Cardiac fibroblast (primary cell): ENCODE results near the gene GEMIN4.
"Not testable (repeated sequence)": the region's sequence is repeated elsewhere in the genome, so short reads cannot be mapped to it uniquely, and the experiment has no call there.

ENCODE experiments used
- DNase-seq, 2 donors: peaks; one replicate each; pipeline versions ENCODE4 v3.0.0 to v3.0.0-alpha.2; 2010; ENCODE audit warnings: low read depth in 2 of 2
- H3K4me3 ChIP-seq, 2 donors: replicated peaks in 1 of 2; 1 replicate in 1 of 2; 2 replicates in 1 of 2; pipeline ENCODE4 v1.5.1; 2011; ENCODE audit warnings: low read depth in 2 of 2, low read length in 2 of 2, mild to moderate bottlenecking in 2 of 2, moderate library complexity in 1 of 2
- TF ChIP-seq, protein P1 (sequence below): IDR thresholded peaks from one replicate; pipeline ENCODE4 v1.5.1; 2011; ENCODE audit warnings: low read depth, mild to moderate bottlenecking, low read length, inconsistent platforms

GEMIN4 gene

GRCh38 chr17:774313-774584, 22.2 kb upstream of the GEMIN4 start:
- TF ChIP-seq, protein P1, sequence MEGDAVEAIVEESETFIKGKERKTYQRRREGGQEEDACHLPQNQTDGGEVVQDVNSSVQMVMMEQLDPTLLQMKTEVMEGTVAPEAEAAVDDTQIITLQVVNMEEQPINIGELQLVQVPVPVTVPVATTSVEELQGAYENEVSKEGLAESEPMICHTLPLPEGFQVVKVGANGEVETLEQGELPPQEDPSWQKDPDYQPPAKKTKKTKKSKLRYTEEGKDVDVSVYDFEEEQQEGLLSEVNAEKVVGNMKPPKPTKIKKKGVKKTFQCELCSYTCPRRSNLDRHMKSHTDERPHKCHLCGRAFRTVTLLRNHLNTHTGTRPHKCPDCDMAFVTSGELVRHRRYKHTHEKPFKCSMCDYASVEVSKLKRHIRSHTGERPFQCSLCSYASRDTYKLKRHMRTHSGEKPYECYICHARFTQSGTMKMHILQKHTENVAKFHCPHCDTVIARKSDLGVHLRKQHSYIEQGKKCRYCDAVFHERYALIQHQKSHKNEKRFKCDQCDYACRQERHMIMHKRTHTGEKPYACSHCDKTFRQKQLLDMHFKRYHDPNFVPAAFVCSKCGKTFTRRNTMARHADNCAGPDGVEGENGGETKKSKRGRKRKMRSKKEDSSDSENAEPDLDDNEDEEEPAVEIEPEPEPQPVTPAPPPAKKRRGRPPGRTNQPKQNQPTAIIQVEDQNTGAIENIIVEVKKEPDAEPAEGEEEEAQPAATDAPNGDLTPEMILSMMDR: no peak
- no peak overlapping the region for H3K4me3 ChIP-seq
- DNase-seq: no peak

- TF ChIP-seq, protein P1: no peak
- no peak overlapping the region for H3K4me3 ChIP-seq
- DNase-seq: no peak
These were observed 21.6 kb upstream of the GEMIN4 start for GRCh38 chr17:773467-774312.

DNA sequence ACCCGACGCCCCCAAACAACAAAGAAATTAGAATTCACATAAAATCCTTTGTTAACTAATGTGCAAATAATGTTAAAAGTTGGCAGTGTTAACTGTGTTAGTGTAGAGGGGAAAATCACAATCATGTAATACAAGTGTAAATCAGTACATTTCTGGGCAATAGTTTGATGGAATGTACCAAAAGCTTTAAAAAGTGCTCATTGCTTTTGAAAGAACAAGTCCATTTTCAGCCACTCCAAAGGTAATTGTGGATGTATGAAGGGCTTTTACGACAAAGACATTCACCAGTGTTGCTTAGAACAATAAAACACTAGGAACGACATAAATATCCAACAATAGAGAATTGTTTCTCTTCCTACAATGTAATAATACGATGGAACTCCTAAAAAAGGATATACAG, 21.0 kb upstream of the GEMIN4 start:
- no peak overlapping the region for H3K4me3 ChIP-seq
- DNase-seq: no peak
- TF ChIP-seq, protein P1: no peak

DNA sequence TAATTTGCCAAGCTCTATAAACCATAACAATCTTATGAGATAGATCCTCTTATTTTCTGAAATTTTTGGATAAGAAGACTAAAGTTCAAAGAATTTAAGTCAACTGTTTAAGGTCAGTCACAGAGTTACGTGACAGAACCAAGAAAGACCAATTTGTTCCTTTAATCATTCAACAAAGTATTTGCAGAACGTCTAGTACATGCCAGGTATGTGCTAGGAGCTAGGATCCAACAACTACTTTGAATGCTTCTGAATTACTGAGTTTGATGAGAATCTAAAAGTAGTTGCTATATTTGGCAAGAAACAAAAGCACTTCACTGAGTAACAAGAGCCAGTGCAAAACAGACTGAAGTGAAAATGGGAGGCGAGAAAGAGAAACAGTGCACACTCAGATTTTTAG, 15.0 kb upstream of the GEMIN4 start:
- TF ChIP-seq, protein P1: no peak
- no peak for DNase-seq
- no peak overlapping the region for H3K4me3 ChIP-seq

- H3K4me3 ChIP-seq: no peak overlapping the region
- DNase-seq: no peak
- TF ChIP-seq, protein P1: no peak
These were observed 8.3 kb upstream of the GEMIN4 start for GRCh38 chr17:760371-760770.

DNA sequence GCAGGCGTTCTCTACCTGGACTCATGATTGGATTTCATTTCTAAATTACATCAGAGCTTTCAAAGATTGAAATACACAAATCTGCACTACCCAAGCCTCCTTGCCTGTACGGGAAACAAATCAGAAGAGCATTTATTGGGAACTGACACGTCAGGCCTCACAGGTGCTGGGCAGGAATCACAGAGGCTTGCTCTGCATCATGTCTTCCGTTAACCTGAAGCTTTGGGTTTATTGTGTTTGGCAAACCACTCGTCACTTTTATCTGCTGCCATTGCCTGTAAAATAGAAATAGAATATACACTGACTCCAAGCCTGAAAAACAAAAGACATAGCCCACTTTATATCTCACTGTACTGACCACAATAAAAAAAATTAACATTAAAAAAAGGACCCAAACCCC, 7.9 kb upstream of the GEMIN4 start:
- no peak overlapping the region for H3K4me3 ChIP-seq
- no peak for DNase-seq
- TF ChIP-seq, protein P1: no peak

- not testable (repeated sequence) for DNase-seq
These were observed 4.0 kb upstream of the GEMIN4 start for GRCh38 chr17:756010-756567.

DNA sequence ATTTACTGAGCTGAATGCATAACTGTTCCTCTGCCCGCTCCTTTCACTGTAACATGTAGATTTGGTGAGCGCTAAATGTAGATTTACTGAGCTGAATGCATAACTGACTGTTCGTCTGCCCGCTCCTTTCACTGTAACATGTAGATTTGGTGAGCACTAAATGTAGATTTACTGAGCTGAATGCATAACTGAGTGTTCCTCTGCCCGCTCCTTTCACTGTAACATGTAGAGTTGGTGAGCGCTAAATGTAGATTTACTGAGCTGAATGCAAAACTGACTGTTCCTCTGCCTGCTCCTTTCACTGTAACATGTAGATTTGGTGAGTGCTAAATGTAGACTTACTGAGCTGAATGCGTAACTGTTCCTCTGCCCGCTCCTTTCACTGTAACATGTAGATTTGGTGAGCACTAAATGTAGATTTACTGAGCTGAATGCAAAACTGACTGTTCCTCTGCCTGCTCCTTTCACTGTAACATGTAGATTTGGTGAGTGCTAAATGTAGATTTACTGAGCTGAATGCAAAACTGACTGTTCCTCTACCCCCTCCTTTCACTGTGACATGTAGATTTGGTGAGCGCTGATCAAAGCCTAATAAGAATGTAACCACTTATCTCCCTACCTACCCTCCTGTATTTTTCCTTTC, 3.4 kb upstream of the GEMIN4 start:
- DNase-seq, H3K4me3 ChIP-seq: not testable (repeated sequence)

More at GRCh38 chr17:756010-756567, 4.0 kb upstream of the GEMIN4 start:
- not testable (repeated sequence) for H3K4me3 ChIP-seq
